GM19455 (cell line): ENCODE measurements around the gene SERPINA12.

Experiments used
- ATAC-seq: cut with Tn5 transposase; IDR thresholded peaks from one replicate; pipeline ENCODE4 v1.9.1; 2021; ENCODE audit not compliant: unreplicated experiment

The SERPINA12 gene

GRCh38 chr14:94467728-94468520, 41.3 kb downstream of the SERPINA12 start:
- no peak for ATAC-seq

- ATAC-seq: no peak
Measured at GRCh38 chr14:94466706-94467370, 42.4 kb downstream of the SERPINA12 start.

GRCh38 chr14:94465042-94465441, 44.2 kb downstream of the SERPINA12 start:
- ATAC-seq: no peak

GRCh38 chr14:94464290-94464689, 45.0 kb downstream of the SERPINA12 start:
- ATAC-seq: no peak

GRCh38 chr14:94462763-94463572, 46.3 kb downstream of the SERPINA12 start:
- ATAC-seq: no peak

- ATAC-seq: no peak
Measured at GRCh38 chr14:94462219-94462551, 47.1 kb downstream of the SERPINA12 start.

GRCh38 chr14:94461526-94462218, 47.6 kb downstream of the SERPINA12 start:
- ATAC-seq: no peak

GRCh38 chr14:94460631-94461416, 48.4 kb downstream of the SERPINA12 start:
- ATAC-seq: no peak

- no peak for ATAC-seq
Measured at GRCh38 chr14:94458558-94459205, 50.6 kb downstream of the SERPINA12 start.

- ATAC-seq: no peak
Measured at GRCh38 chr14:94458096-94458495, 51.2 kb downstream of the SERPINA12 start.

- ATAC-seq: no peak
Measured at GRCh38 chr14:94455928-94456327, 53.3 kb downstream of the SERPINA12 start.

GRCh38 chr14:94451826-94452225, 57.4 kb downstream of the SERPINA12 start:
- no peak for ATAC-seq

GRCh38 chr14:94451091-94451771, 58.0 kb downstream of the SERPINA12 start:
- ATAC-seq: no peak

GRCh38 chr14:94450722-94451090, 58.6 kb downstream of the SERPINA12 start:
- ATAC-seq: no peak

- ATAC-seq: no peak
Measured at GRCh38 chr14:94449930-94450329, 59.3 kb downstream of the SERPINA12 start.

- no peak for ATAC-seq
Measured at GRCh38 chr14:94448071-94448808, 61.0 kb downstream of the SERPINA12 start.

GRCh38 chr14:94447206-94447605, 62.1 kb downstream of the SERPINA12 start:
- ATAC-seq: no peak

GRCh38 chr14:94446126-94446525, 63.1 kb downstream of the SERPINA12 start:
- no peak for ATAC-seq

GRCh38 chr14:94445003-94445402, 64.3 kb downstream of the SERPINA12 start:
- ATAC-seq: no peak
